ENCODE measurements around the gene DDX47.

The DDX47 gene

DNA sequence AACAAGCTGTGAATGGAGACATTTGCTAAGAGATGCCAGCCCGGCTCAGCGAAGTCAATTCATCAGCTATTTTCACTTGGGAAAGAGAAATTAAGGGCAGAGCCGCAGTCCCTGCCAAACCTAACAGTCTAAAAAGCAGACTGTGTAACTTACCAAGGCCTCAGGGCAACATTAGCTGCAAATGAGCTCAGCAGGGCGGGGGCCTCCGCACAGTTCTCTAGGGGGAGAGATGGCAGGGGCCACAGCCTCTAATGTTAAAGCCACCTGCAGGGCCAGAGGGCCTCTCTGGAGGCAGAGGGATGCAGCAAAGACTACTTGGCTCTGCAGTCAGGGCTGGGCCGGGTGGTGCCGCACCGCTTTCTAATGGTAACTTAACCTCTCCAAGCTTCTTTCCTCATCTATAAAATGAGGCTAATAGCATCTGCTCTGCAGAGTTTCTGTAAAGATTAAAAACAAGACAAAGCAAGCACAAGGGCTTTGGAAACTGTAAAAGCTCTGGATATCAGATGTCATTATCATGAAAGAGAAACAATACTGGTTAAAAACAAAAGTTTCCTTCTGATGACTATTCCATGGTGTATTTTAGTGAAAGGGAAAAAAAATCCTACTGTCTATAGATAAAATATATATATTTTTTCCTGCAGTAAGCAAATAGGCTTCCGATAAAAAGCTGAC is 64.8 kb downstream of the DDX47 start:
- DNase-seq: no peak

All from activated effector memory CD4-positive, alpha-beta T cell treated with Interleukin-2 at 50 U/mL for 16 hours (primary cell).